HUDEP-2 (cell line): ENCODE measurements around the gene ATR.
"Not testable (repeated sequence)": the region's sequence is repeated elsewhere in the genome, so short reads cannot be mapped to it uniquely, and the experiment has no call there.

Experiments
- DNase-seq, 76 experiments: peaks; one replicate each; lab custom pipeline; 2025; ENCODE audit not compliant: unreplicated experiment in 76 of 76; lab: John Stamatoyannopoulos, UW

Gene ATR

DNA sequence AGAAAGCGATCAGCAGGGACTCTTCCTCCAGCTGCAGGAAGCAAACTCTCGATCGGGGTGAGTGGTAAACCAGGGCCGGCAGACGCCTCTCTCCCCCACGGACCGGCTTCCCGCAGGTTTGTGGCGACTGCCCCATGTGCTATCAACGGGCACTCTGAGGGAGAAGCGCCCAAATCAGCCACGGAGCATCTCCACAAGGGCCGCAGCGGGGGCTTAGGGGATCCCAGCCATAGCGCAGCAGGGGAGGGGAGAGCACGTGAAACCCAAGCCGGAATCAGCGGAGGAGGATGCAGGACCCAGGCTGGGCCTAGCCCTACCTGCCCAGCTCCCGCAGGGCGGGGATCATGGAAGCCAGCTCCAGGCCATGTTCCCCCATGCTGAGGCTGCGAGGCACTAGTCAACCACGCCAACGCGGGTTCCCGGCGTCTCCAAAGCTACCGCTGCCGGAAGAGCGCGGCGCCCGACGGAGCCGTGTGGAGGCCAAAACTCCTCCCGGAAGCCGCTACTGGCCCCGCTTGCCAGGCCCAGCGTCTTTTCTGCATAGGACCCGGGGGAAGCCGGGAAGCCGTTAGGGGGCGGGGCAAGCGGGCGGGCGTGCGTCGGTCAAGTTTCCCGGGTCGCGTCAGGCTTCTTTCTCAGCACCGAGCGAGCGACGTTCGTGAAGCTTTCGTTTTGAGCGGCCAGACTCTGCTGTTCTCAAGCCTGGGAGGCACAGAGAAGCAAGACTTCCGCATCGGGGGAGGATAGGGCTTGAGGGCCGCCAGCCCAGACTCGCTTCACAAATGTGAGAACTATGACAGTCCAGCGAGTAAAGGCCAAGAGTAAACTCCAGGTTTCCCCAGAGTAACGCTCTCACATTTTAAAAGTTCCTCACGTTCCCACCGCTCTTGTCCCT lies at the start of gene ATR:
Gene ATR, minus strand, starts transcription at position 405 of the 895 bp plus-strand sequence. Its CDS starts 29 bp downstream, at position 376.
- DNase-seq: peak; percentile 22 to 96 (median 90)

DNA sequence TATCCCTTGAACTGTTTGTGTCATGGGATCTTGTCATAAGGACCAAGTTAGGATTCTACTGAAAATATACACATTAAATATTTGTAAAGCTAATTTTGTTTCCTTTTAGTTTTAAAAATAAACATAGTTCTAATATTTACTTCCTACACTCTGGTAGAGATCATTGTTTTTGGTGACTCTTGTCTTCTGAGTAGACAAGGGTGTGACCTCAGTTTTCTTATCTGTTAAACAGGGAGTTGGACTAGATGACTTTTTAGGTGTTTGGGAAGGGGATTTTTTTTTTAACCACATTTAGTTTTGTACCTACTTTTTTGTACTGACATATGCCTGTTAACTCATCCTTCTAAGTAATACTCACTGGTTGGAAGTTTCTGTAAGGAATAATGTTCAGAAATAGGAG lies 48.4 kb upstream of the ATR start:
- peak in 1 of 76 experiments; percentile 43 for DNase-seq

DNA sequence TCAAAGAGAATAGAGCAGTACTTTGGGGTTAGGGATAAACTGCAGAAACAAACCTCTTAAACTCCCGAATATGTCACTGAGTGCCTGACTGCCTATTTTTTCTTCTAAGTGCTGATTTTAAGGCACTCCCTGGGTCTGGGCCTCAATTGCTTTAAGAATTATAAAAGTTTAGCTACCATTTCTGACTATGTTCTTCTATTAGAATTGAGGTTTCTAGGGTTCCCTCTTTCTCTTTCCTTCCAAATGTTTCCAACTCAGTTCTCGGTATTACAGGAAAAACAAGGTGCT lies 46.6 kb upstream of the ATR start:
- no peak for DNase-seq

DNA sequence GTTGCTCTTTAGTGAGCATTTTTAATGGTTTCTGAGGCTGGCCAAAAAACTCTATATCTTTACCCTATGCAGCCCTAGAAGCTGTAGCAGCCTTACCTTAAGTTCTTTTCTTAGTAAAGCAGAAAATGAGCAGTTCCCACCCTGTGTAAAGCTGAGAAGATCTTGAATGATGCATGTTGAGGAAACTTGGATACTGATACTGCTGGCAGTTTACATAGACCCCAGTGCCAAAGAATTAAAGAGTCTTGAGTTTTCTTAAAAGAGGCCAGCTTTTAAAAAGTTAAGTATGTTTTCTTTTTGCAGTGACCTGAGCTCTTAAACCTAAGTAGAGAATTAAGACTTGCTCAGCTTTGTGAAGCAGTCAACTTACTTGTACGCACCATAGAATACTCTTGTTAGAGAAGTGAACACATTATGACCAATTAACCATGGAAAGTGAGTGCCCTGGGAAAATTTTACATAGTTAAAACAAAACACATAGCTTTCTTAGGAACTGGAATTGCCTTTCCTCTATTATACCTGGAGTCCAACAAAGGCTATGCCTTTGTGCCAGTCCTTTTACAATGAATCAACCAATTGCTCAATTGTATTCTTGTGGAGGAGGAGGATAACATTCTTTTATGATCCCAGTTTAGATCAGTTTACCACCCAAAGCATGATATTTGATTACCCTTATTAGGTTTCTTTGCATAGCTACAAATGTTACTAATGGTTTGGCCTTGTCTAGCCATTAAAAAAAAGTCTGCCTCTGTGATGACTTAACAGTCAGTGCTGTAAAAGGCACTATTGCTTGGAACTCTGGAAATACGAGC lies 46.0 kb upstream of the ATR start:
- DNase-seq: no peak

DNA sequence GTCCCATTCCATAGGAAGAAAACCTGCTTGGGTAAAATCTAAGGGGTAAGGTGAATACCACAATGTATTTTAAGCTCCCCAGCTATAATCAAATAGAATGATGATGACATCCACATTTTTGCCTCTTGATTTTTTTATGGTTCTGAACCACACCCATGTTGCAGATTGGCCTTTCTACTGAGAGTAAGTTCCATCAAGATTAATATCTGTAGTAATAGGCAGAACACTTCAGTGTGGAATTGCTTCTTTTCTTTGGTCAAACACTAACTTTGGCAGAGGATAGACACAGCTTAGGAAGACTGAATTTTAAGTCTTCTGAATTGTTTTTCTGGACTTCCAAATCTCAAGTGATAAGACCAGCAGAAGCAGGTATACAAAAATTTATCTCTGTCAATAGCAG lies 44.7 kb upstream of the ATR start:
- no peak for DNase-seq

DNA sequence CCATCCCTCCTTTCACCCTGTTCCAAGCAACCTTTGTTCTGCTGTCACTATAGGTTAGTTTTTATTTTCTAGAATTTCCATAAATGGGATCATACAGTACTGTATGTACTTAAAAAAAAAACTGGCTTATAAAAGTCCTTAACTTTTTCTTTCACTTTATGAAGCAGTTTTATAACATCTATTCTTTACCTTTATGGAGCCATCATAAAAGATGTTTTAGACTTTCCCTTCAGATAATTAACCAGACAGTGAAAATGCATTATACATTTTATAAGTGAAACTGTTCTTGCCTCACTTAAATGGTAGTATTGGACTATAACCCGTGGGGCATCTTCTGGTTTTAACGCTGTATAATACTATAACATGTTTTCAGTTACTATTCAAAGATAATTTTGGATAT lies 43.9 kb upstream of the ATR start:
- no peak for DNase-seq

DNA sequence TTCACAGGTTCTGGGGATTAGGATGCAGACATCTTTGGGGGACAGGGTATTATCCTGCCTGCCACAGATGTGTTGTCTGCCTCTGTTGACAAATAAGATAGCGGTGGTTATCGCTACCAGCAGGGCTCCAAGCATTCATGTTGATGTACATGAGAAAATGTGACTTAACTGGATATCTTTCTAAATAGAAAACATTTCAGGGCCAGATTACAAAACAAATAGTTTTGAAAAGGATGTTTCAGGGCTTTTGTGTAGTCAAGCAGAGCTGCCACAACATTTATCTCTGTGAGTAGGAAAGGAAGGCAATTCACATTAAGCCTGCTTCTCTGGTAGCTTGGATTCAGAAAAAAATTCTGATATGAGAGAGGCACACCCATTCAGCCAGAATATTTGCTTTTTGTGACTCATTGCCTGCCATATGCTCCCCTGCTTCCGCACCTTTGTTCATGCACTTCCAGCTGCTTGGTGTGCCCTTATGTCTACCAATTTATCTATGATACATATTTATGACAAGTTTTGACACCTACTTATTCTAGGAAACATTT lies 40.5 kb upstream of the ATR start:
- peak in 1 of 76 experiments; percentile 2 for DNase-seq

DNA sequence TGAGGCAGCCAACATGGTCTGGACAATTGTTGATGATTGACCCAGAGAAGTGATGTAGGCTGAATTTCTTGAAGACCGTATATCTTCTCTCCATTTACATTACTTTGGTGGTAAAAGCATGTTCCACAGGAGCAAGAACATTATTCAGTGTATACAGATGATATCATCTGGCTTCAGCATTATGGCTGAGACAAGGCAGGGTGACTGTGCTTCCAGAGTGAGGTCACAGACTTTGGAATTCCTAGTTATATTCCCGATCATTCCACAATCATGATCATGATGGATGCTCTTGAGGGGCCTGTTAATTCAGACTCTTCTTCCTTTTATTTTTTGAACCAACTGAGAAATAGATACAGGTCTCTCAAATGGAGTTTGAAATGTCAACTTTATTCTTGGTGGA lies 36.6 kb upstream of the ATR start:
- DNase-seq: no peak

DNA sequence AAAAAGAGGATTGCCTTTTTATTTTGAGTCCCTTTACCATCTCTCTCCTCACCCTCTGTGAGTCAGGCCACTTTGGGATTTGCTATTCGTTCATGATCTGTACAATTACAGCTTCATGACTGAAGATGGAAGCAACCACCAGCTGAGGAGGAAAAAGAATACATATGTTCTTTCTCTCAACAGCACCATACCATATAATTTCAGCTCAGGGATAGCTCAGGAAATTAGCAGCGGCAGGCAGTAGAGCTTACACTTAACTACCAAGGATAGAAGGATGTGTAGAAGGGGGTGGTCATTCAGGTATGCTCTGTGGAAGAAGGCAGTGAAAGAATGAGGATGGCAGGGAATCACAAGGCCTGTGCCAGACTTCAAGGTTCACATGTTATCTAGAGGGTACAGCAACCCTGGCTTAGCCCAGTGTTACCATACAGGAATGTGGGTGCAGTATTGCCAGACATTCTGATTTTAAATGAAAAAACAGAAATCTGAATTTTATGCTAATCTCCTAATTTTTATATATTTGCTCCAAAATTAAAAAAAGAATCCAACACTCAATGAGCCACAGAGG lies 35.6 kb upstream of the ATR start:
- no peak for DNase-seq

DNA sequence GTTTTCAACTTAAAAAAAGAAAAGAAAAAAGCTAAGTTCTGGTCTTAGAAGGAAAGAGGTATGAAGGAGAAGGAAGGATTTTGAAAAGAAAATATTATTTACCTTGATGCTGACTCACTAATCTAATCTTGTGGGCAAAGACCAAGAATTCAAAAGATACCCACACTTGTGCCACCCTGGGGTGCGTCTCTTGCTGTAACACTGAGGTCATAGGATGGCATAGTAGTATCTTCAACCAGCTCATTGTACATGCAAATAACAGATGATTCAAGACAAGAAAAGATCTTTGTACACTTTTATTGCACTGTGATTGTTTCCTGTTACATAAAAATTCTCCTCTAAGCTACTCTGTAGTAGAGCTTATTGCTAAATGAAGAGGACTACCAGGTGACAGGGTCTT lies 35.0 kb upstream of the ATR start:
- no peak for DNase-seq

DNA sequence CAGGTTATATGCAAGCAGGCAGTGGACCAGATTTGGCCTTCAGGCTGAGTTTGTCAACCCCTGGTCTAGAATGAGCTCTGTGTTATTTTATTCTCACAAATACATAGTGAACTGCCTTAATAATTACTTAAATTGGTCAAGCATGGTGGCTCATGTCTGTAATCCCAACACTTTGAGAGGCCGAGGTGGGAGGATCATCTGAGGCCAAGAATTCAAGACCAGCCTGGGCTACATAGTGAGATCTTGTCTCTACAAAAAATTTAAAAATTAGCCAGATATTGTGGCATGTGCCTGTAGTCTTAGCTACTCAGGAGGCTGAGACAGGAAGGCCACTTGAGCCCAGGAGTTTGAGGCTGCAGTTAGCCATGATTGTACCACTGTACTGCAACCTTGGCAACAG lies 32.7 kb upstream of the ATR start:
- no peak for DNase-seq

DNA sequence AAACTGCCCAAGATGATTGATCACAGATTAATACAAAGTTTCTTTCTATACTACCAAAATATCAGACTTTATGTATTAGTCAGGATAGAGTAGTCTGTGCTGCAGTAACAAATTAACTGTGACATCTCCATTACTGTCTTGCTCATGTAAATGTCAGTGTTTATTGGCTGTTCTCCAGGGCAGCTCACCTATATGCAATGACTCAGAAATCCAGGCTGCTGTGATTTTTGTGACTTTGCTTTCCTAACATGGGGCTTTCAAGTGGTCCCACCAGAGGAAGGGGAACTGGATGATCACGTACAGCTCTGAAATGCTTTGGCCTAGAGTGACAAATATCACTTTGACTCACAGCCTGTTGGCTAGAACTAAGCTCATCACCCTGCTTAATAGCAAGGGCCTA lies 30.6 kb upstream of the ATR start:
- DNase-seq: no peak

DNA sequence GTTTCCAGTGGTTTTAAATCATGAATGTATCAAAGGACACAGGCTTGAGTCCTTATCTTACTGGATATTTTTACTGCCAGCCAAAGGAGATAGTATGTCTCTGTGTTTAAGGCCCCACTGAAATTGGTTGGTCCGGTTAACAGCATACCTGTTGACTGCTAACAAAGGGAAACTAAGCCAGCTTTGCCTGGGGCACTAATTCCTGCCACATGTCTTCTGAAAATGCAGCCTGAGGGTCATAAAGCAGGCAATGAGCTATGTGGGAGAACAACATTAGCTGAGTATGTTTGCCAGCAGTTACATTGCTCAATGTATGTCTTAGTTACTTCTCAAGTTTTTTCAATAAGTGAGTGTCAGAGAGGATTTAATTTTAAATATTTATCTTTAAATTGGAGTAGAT lies 30.1 kb upstream of the ATR start:
- no peak for DNase-seq

DNA sequence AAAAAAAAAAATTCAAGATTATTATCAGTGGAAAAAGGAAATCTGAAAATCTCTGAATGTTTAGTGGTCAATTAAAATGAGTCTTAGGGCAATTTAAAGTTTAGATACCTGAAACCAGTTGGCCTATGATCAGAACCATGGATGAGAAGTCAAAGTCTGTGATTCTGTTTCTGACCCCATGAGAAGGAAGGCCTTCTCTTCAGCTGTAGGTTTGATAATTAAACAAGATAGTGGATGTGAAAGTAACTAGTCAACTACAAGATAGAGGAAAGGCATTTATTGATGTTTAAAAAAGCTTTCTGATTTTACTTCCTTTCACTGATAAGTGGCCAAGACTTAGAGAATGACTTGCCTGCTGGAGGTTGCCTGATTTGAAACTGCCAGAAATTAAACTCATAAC lies 26.4 kb upstream of the ATR start:
- no peak for DNase-seq

DNA sequence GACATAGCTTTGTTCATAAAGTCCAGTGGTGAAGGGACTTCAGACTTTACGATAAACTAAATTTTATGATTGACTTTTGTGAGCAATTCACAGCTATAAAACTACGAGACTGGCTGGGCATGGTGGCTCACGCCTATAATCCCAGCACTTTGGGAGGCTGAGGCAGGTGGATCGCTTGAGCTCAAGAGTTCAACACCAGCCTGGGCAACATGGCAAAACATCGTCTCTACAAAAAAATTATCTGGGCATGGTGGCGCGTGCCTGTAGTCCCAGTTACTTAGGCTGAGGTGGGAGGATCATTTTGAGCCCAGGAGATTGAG lies 24.8 kb upstream of the ATR start:
- not testable (repeated sequence) for DNase-seq

DNA sequence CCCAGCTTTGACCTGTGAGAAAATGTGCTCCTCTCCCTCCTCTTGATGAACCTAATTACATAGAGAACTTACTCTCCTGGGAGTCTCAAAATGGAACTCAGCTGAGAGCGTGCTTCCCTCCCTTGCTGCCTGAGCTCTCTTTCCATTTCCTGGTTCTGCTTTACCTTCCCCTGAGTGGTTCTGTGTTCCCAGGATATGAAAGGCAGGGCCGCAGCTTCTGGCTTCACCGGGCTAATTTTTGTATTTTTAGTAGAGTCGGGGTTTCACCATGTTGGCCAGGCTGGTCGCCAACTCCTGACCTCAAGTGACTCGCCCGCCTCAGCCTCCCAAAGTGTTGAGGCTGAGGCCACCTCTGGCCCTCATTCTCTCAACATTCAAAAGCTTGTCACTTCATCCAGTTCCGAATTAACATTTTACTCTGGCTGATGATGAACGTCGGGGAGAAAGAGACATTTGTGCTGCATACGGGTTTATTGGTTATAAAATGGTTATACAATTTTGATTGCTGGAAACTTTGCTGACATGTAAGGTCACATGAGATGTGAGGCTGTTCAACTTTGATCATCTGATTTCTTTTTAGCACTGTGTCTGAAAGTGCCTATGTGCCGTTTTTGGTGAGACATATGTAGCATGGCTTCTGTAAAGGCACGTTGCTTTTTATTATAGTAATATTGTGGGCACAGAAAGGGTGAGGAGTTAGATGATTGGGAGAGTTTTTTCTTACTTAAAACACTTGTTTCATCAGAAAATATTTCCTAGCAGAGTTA lies 24.3 kb upstream of the ATR start:
- no peak for DNase-seq

DNA sequence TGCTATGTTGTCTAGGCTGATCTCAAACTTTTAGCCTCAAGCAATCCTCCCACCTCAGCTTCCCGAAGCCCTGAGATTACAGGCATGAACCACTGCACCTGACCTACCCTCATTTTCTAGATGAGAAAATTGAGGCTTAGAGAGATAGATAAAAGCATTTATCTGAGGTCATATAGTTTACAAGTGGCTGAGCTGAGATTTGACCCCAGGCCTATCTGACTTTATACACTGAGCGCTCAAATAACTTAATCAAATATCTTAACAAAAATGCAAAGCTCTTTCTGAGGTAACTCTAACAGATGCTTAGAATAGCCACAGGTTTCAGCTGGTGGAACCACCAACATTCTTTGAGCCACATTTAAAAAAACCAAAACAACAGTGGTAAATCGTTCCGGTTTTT lies 23.2 kb upstream of the ATR start:
- DNase-seq: no peak

DNA sequence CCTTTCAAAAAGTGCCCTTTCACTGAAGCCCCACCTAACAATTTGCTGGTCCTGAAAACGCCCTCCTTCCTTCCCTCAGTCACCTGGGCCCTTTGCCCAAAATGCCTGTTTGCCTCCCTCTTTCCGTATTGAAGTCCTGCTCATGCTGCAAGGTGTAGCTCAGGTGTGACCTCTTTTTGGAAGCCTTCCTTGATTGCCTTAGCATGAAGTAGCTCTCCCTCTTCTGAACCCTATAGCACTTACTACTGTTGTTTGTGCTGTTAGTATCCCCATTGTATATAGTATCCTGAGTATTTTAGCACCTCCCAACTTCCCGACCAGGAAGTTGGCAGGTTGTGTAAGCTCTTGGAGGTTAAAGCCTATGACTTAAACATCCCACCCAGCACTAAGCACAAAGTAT lies 19.4 kb upstream of the ATR start:
- DNase-seq: no peak

DNA sequence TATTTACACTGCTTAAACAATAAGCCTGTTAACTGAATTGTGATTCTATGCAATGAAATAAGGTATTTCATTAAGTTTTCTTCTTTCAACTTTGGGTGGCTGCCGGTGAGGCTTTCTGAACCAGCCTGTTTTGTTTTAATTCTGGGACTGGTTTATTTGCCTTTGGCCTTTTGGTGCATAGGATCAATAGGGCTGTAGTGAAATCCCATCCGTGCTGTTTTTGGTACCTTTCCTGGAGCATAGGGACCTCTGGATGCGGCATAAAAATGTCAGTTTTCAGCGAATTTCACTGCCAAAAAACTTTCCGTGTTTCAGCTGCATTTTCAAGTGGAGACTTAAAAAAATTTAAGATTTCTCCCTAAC lies 18.2 kb upstream of the ATR start:
- no peak for DNase-seq

DNA sequence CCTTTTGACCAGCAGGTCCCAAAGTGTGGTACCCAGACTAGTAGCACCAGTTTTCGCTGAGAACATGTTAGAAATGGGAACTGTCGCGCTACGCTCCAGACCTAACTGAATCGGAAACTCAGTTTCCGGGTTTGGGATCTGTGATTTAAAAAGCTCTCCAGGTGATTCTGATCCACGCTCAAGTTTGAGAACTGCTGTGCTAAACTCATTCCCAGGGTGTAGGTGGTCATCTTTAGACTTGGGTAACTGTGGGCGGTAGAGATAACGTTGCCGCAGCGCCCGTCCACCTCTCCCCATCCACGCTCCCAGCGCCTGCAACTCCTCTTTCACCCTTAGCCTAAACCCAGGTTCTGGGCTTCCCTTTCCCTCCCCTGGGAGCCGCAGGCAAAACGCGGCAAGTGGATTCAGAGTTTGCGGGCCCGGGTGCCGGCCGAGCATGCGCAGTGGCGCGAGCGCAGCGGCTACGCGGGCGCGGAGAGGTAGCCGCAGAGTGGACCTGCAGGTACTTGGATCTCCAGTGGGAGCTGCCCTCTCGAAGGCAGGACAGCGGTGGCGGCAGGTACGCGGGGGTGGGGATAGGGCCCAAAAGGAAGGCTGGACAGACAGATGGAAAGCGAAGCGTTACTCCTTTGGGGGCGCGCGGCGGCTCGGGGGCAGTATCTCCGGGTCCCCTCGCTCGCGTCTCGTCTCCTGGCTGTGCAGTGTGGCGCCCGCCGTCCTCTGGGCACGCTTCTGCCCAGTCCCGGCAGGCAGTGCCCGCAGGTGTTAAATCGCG lies 17.6 kb upstream of the ATR start, which contains the start of gene PLS1:
Gene PLS1, plus strand, starts transcription at position 443 of the 775 bp plus-strand sequence. CDS start 67,845 bp downstream, outside the sequence.
- DNase-seq: peak in 75 of 76 experiments; percentile 7 to 91 (median 74)
